DMS53 treated with DMSO at 0.1 percent for 48 hours (cell line): Measurements from ENCODE around the gene ITGA2.
A peak's percentile ranks its signal among the peaks of the same experiment; 100 is the strongest.
"Not testable (repeated sequence)": the region's sequence is repeated elsewhere in the genome, so short reads cannot be mapped to it uniquely, and the experiment has no call there.

Source experiments
- DNase-seq: peaks from one replicate; lab custom pipeline; 2025; ENCODE audit not compliant: unreplicated experiment; lab: John Stamatoyannopoulos, UW

The ITGA2 gene

GRCh38 chr5:53095931-53096525 lies 106.9 kb downstream of the ITGA2 start:
- peak; percentile 33 for DNase-seq

GRCh38 chr5:53099546-53099945 lies 110.4 kb downstream of the ITGA2 start:
- DNase-seq, result no peak

GRCh38 chr5:53100606-53101005 lies 111.5 kb downstream of the ITGA2 start:
- DNase-seq, result no peak

GRCh38 chr5:53105611-53106300 lies 116.6 kb downstream of the ITGA2 start:
- DNase-seq, result no peak

GRCh38 chr5:53109056-53109442 lies 119.9 kb downstream of the ITGA2 start:
- no peak for DNase-seq

GRCh38 chr5:53109443-53110127 lies 120.4 kb downstream of the ITGA2 start, which contains the start of gene MOCS2:
Gene MOCS2, minus strand, starts transcription at chr5:53109757. Its CDS starts 2,583 bp downstream, at chr5:53107174.
- peak; percentile 78 for DNase-seq

- no peak for DNase-seq
Observed at GRCh38 chr5:53110156-53110555, 121.0 kb downstream of the ITGA2 start.

- no peak for DNase-seq
Observed at GRCh38 chr5:53111139-53111538, 122.0 kb downstream of the ITGA2 start.

- not testable (repeated sequence) for DNase-seq
Observed at GRCh38 chr5:53112307-53112706, 123.2 kb downstream of the ITGA2 start.

GRCh38 chr5:53112909-53113308 lies 123.8 kb downstream of the ITGA2 start:
- no peak for DNase-seq

- no peak for DNase-seq
Observed at GRCh38 chr5:53113947-53114346, 124.8 kb downstream of the ITGA2 start.

- no peak for DNase-seq
Observed at GRCh38 chr5:53114988-53115387, 125.8 kb downstream of the ITGA2 start.

- no peak for DNase-seq
Observed at GRCh38 chr5:53116597-53116996, 127.4 kb downstream of the ITGA2 start.

GRCh38 chr5:53118879-53119278 lies 129.7 kb downstream of the ITGA2 start:
- no peak for DNase-seq

GRCh38 chr5:53120165-53120564 lies 131.0 kb downstream of the ITGA2 start:
- DNase-seq, result no peak

- DNase-seq, result no peak
Observed at GRCh38 chr5:53123702-53124101, 134.6 kb downstream of the ITGA2 start.

GRCh38 chr5:53126521-53126920 lies 137.4 kb downstream of the ITGA2 start:
- DNase-seq, result no peak

GRCh38 chr5:53127107-53127506 lies 138.0 kb downstream of the ITGA2 start:
- no peak for DNase-seq

GRCh38 chr5:53128481-53128880 lies 139.3 kb downstream of the ITGA2 start:
- DNase-seq, result no peak

- DNase-seq, result no peak
Observed at GRCh38 chr5:53130266-53130665, 141.1 kb downstream of the ITGA2 start.

GRCh38 chr5:53133020-53133419 lies 143.9 kb downstream of the ITGA2 start:
- DNase-seq, result no peak
